CD14-positive monocyte (primary cell): ENCODE measurements around the gene GALNTL6. TPM values are rescaled to one million over a fixed set of nuclear protein-coding genes. Genes with fewer than 3 reads are reported as not detected.

Experiments
- DNase-seq, 3 donors: peaks; one replicate each; pipeline ENCODE4 v3.0.0-alpha.2; 2011 to 2022
- H2AFZ ChIP-seq: 2 replicates; pipeline ENCODE4 v1.6.0; 2012; ENCODE audit warnings: mild to moderate bottlenecking, low read depth, low read length, inconsistent platforms; ENCODE audit not compliant: insufficient read depth, poor library complexity, severe bottlenecking
- H3K27ac ChIP-seq, 2 donors: 1 replicate in 1 of 2; 2 replicates in 1 of 2; pipeline ENCODE4 v1.5.1; 2012 to 2013; ENCODE audit warnings: low read length in 2 of 2, control low read depth in 1 of 2, inconsistent platforms in 1 of 2, low read depth in 1 of 2, mild to moderate bottlenecking in 1 of 2
- H3K27me3 ChIP-seq, 2 donors: one replicate each; pipeline versions ENCODE4 v1.6.0 to v1.6.1; 2011 to 2013; ENCODE audit warnings: low read length in 2 of 2; ENCODE audit not compliant: control insufficient read depth in 2 of 2, insufficient read depth in 2 of 2
- H3K36me3 ChIP-seq, 2 donors: replicated peaks in 1 of 2; 1 replicate in 1 of 2; 2 replicates in 1 of 2; pipeline versions ENCODE4 v1.5.1 to v1.6.1; 2012 to 2013; ENCODE audit warnings: low read length in 2 of 2, control low read depth in 1 of 2, inconsistent platforms in 1 of 2, mild to moderate bottlenecking in 1 of 2; ENCODE audit not compliant: insufficient read depth in 2 of 2, control insufficient read depth in 1 of 2
- H3K4me1 ChIP-seq, 2 donors: 1 replicate in 1 of 2; 2 replicates in 1 of 2; pipeline versions ENCODE4 v1.5.1 to v1.6.1; 2012 to 2013; ENCODE audit warnings: low read length in 2 of 2, control low read depth in 1 of 2, inconsistent platforms in 1 of 2, mild to moderate bottlenecking in 1 of 2, moderate library complexity in 1 of 2; ENCODE audit not compliant: insufficient read depth in 2 of 2, control insufficient read depth in 1 of 2
- H3K4me2 ChIP-seq: replicated peaks from 2 replicates; pipeline ENCODE3; 2012; ENCODE audit warnings: low read length, moderate library complexity, mild to moderate bottlenecking; ENCODE audit not compliant: poor library complexity, severe bottlenecking; ENCODE audit errors: extremely low read depth
- H3K4me3 ChIP-seq, 3 experiments: fragments of 200-600 bp in 1 of 3; sonication (generic) in 1 of 3; replicated peaks in 1 of 3; 1 replicate in 2 of 3; 2 replicates in 1 of 3; pipeline ENCODE4 v1.5.1; 2011 to 2013; ENCODE audit warnings: low read length in 3 of 3, mild to moderate bottlenecking in 3 of 3, control low read depth in 2 of 3, low read depth in 2 of 3, inconsistent platforms in 1 of 3, moderate library complexity in 1 of 3
- H3K79me2 ChIP-seq: 2 replicates; pipeline ENCODE4 v1.6.0; 2012; ENCODE audit warnings: mild to moderate bottlenecking, control low read depth, inconsistent platforms, low read length, moderate library complexity; ENCODE audit not compliant: insufficient read depth
- H3K9ac ChIP-seq: 2 replicates; pipeline ENCODE4 v1.6.0; 2017; ENCODE audit warnings: low read length, mild to moderate bottlenecking; ENCODE audit not compliant: insufficient read depth, poor library complexity, severe bottlenecking
- H3K9me3 ChIP-seq, 2 donors: replicated peaks in 1 of 2; 1 replicate in 1 of 2; 2 replicates in 1 of 2; pipeline versions ENCODE4 v1.5.1 to v1.6.1; 2012 to 2013; ENCODE audit warnings: low read length in 2 of 2, control low read depth in 1 of 2; ENCODE audit not compliant: control insufficient read depth in 1 of 2, insufficient read depth in 1 of 2
- H4K20me1 ChIP-seq: 2 replicates; pipeline ENCODE4 v1.6.0; 2012; ENCODE audit warnings: mild to moderate bottlenecking, low read length, control low read depth, moderate library complexity; ENCODE audit not compliant: insufficient read depth
- H3K27ac Mint-ChIP-seq, 7 donors: one replicate each; pipeline ENCODE4 v1.8.0; 2020; ENCODE audit warnings: mild to moderate bottlenecking in 7 of 7, mixed read lengths in 7 of 7, moderate library complexity in 6 of 7, inconsistent platforms in 2 of 7
- H3K27me3 Mint-ChIP-seq, 3 donors: one replicate each; pipeline ENCODE4 v1.8.0; 2021 to 2022; ENCODE audit warnings: low read depth in 3 of 3, mild to moderate bottlenecking in 3 of 3, mixed read lengths in 3 of 3, moderate library complexity in 3 of 3, inconsistent platforms in 1 of 3
- H3K36me3 Mint-ChIP-seq, 2 donors: one replicate each; pipeline ENCODE4 v1.8.0; 2020; ENCODE audit warnings: mixed read lengths in 2 of 2, inconsistent platforms in 1 of 2, mild to moderate bottlenecking in 1 of 2
- H3K4me1 Mint-ChIP-seq: one replicate; pipeline ENCODE4 v1.8.0; 2020; ENCODE audit warnings: mild to moderate bottlenecking, mixed read lengths
- H3K4me3 Mint-ChIP-seq, 2 donors: one replicate each; pipeline ENCODE4 v1.8.0; 2020; ENCODE audit warnings: mild to moderate bottlenecking in 2 of 2, mixed read lengths in 2 of 2, moderate library complexity in 1 of 2
- H3K9me3 Mint-ChIP-seq, 7 donors: one replicate each; pipeline ENCODE4 v1.8.0; 2020 to 2022; ENCODE audit warnings: mixed read lengths in 7 of 7, mild to moderate bottlenecking in 6 of 7, moderate library complexity in 6 of 7, inconsistent platforms in 2 of 7
- CTCF ChIP-seq: fragments of 200-600 bp; IDR thresholded peaks from one replicate; pipeline ENCODE4 v1.8.0; 2022; ENCODE audit warnings: antibody characterized with exemption, mild to moderate bottlenecking
- WGBS: methylation state at CpG from one replicate; pipeline ENCODE4 v1.1.5; 2013; ENCODE audit warnings: missing lambda C conversion rate; ENCODE audit not compliant: insufficient coverage; 5-methylcytosine and 5-hydroxymethylcytosine counted together
- intact Hi-C, 2 donors: fragments of 100-400 bp; cut with micrococcal nuclease; formaldehyde crosslinking; loops; one replicate each; pipeline versions ENCODE4 v1.15.0 to v1.15.1; 2023
- polyA plus RNA-seq, 3 donors: library from polyadenylated mRNA; depleted of rRNA in 1 of 3; unstranded in 2 of 3; stranded (reverse) in 1 of 3; fragments of 300-500 nt in 2 of 3; fragments of >200 nt in 1 of 3; fragmentation: Illumina TruSeq in 2 of 3; gene quantifications; 1 replicate in 2 of 3; 2 replicates in 1 of 3; pipeline ENCODE4 v1.2.3, GENCODE V29; 2012 to 2021

The GALNTL6 gene
- polyA plus RNA-seq, 3 donors, result 0.05 TPM; not detected in 2

GRCh38 chr4:172619798-172620197, 806.6 kb downstream of the GALNTL6 start:
- Mint-ChIP-seq H3K4me3 (no peak overlapping the region), H3K36me3 (no peaks in the 10 kb centered on the region), H3K9me3 (peaks cover 0 to 2% (median 0%) of the 10 kb centered on the region in 7 donors), H3K4me1 (no peaks in the 10 kb centered on the region), H3K27ac (no peak overlapping the region), H3K27me3 (peaks cover 0 to 9% (median 0%) of the 10 kb centered on the region in 3 donors)
- H3K9ac ChIP-seq, result no peak overlapping the region
- no peak for DNase-seq
- no peak overlapping the region for H3K27ac ChIP-seq
- no peaks in the 10 kb centered on the region for H3K9me3 ChIP-seq
- no peaks in the 10 kb centered on the region for H3K4me1 ChIP-seq
- no peaks in the 10 kb centered on the region for H3K27me3 ChIP-seq
- intact Hi-C loops, result no loop called here
- no peak for TF ChIP-seq CTCF
- no peak overlapping the region for H2AFZ ChIP-seq
- no peaks in the 10 kb centered on the region for H3K36me3 ChIP-seq
- H3K4me2 ChIP-seq, result no peak overlapping the region
- no peak overlapping the region for H3K4me3 ChIP-seq
- WGBS, result no CpG with 5 or more reads among the region's 2 CpGs
- H3K79me2 ChIP-seq, result no peaks in the 10 kb centered on the region
- no peaks in the 10 kb centered on the region for H4K20me1 ChIP-seq

- 80% methylated on average over 1 of the region's 3 CpGs for WGBS
- Mint-ChIP-seq H3K27ac (no peak overlapping the region), H3K4me3 (no peak overlapping the region), H3K36me3 (no peaks in the 10 kb centered on the region), H3K27me3 (peaks cover 0 to 2% (median 0%) of the 10 kb centered on the region in 3 donors), H3K9me3 (peaks cover 0 to 7% (median 0%) of the 10 kb centered on the region in 7 donors), H3K4me1 (no peaks in the 10 kb centered on the region)
- intact Hi-C loops, result no loop called here
- H3K36me3 ChIP-seq, result no peaks in the 10 kb centered on the region
- no peak overlapping the region for H3K27ac ChIP-seq
- H3K4me3 ChIP-seq, result no peak overlapping the region
- no peak for TF ChIP-seq CTCF
- no peak overlapping the region for H2AFZ ChIP-seq
- no peaks in the 10 kb centered on the region for H3K27me3 ChIP-seq
- H4K20me1 ChIP-seq, result no peaks in the 10 kb centered on the region
- no peaks in the 10 kb centered on the region for H3K4me1 ChIP-seq
- no peak for DNase-seq
- peaks cover 0 to 2% of the 10 kb centered on the region in 2 donors for H3K9me3 ChIP-seq
- no peaks in the 10 kb centered on the region for H3K79me2 ChIP-seq
- no peak overlapping the region for H3K4me2 ChIP-seq
- H3K9ac ChIP-seq, result no peak overlapping the region
Measured at GRCh38 chr4:172628263-172628662, 815.1 kb downstream of the GALNTL6 start.
